Endothelial cell of umbilical vein (primary cell): ENCODE measurements around the gene CD1D. TPM values are rescaled to one million over a fixed set of nuclear protein-coding genes. Genes with fewer than 3 reads are reported as not detected.

Experiments used
- BruUV-seq: library from RNA; stranded (reverse); fragments of 400-500 nt; replicated peaks from 2 replicates; lab custom pipeline; 2021; lab: Mats Ljungman, UMichigan
- CTCF ChIA-PET: fragments of 300-600, 350-600 bp; sonication (Branson Sonifier 250); formaldehyde crosslinking; loops from one replicate; lab custom pipeline; 2021; ENCODE audit warnings: antibody characterized with exemption, inconsistent platforms; lab: Charles Lee
- POLR2A ChIA-PET: fragments of 300-600, 350-600 bp; sonication (Branson Sonifier 250); formaldehyde crosslinking; loops from one replicate; lab custom pipeline; 2021; ENCODE audit warnings: antibody characterized with exemption, inconsistent platforms; lab: Charles Lee
- DNase-seq: peaks from one replicate; pipeline ENCODE4 v3.0.0-alpha.2; 2011; ENCODE audit warnings: low read depth, low spot score
- FAIRE-seq: peaks from 2 replicates; lab custom pipeline; 2011; peaks lifted over from hg19 to GRCh38; lab: Jason Lieb, UNC
- H2AFZ ChIP-seq: 2 replicates; pipeline ENCODE4 v1.6.0; 2012; ENCODE audit warnings: low read depth, low read length, control low read depth, inconsistent platforms
- H3K27ac ChIP-seq: 2 replicates; pipeline ENCODE4 v1.5.1; 2011; ENCODE audit warnings: low read depth, mild to moderate bottlenecking, control low read depth, low read length, moderate library complexity; ENCODE audit not compliant: insufficient read depth
- H3K27me3 ChIP-seq, 2 experiments: 2 replicates each; pipeline versions ENCODE4 v1.6.0 to v1.6.1; 2011; ENCODE audit warnings: low read length in 2 of 2, mixed read lengths in 1 of 2; ENCODE audit not compliant: control insufficient read depth in 2 of 2, insufficient read depth in 2 of 2
- H3K36me3 ChIP-seq, 2 experiments: 2 replicates in 1 of 2; 3 replicates in 1 of 2; pipeline ENCODE4 v1.5.1; 2011; ENCODE audit warnings: low read length in 2 of 2, mild to moderate bottlenecking in 1 of 2, moderate library complexity in 1 of 2; ENCODE audit not compliant: control insufficient read depth in 2 of 2, insufficient read depth in 2 of 2; ENCODE audit errors: extremely low read depth in 1 of 2
- H3K4me1 ChIP-seq: 3 replicates; pipeline ENCODE4 v1.5.1; 2011; ENCODE audit warnings: mild to moderate bottlenecking, low read length; ENCODE audit not compliant: control insufficient read depth, insufficient read depth; ENCODE audit errors: extremely low read depth
- H3K4me2 ChIP-seq: 2 replicates; pipeline ENCODE4 v1.6.1; 2011; ENCODE audit warnings: low read length, control low read depth, mixed read lengths; ENCODE audit not compliant: insufficient read depth
- H3K4me3 ChIP-seq, 3 experiments: fragments of 200-600 bp in 1 of 3; sonication (generic), shearing (Covaris generic) in 1 of 3; replicated peaks in 1 of 3; 2 replicates each; pipeline ENCODE4 v1.5.1; 2011 to 2016; ENCODE audit warnings: control low read depth in 3 of 3, low read length in 3 of 3, mild to moderate bottlenecking in 2 of 3, inconsistent platforms in 1 of 3, low read depth in 1 of 3, moderate library complexity in 1 of 3; ENCODE audit not compliant: insufficient read depth in 1 of 3
- H3K79me2 ChIP-seq: 2 replicates; pipeline ENCODE4 v1.6.0; 2012; ENCODE audit warnings: low read length, inconsistent platforms; ENCODE audit not compliant: control insufficient read depth, insufficient read depth
- H3K9ac ChIP-seq: replicated peaks from 2 replicates; pipeline ENCODE3; 2011; ENCODE audit warnings: low read length, control low read depth; ENCODE audit not compliant: insufficient read depth; ENCODE audit errors: extremely low read depth
- H3K9me1 ChIP-seq: replicated peaks from 3 replicates; pipeline ENCODE4 v1.6.0; 2011; ENCODE audit warnings: mild to moderate bottlenecking, low read length; ENCODE audit not compliant: control insufficient read depth, insufficient read depth; ENCODE audit errors: extremely low read depth
- H3K9me3 ChIP-seq: replicated peaks from 2 replicates; pipeline ENCODE4 v1.5.1; 2012; ENCODE audit warnings: low read length, inconsistent platforms; ENCODE audit not compliant: control insufficient read depth, insufficient read depth
- H4K20me1 ChIP-seq: replicated peaks from 2 replicates; pipeline ENCODE3; 2011; ENCODE audit warnings: mild to moderate bottlenecking, low read length; ENCODE audit not compliant: control insufficient read depth, insufficient read depth; ENCODE audit errors: extremely low read depth
- EZH2 ChIP-seq: IDR thresholded peaks from 2 replicates; pipeline ENCODE4 v1.6.1; 2012; ENCODE audit warnings: borderline replicate concordance, low read depth, mild to moderate bottlenecking, moderate library complexity, low read length, inconsistent platforms; ENCODE audit not compliant: severe bottlenecking
- FOS ChIP-seq: IDR thresholded peaks from 2 replicates; pipeline ENCODE4 v1.6.1; 2011; ENCODE audit warnings: mild to moderate bottlenecking, low read length, moderate library complexity, borderline replicate concordance; ENCODE audit not compliant: insufficient read depth
- GATA2 ChIP-seq: IDR thresholded peaks from 2 replicates; pipeline ENCODE4 v1.7.0; 2011; ENCODE audit warnings: low read depth, mild to moderate bottlenecking, moderate library complexity, mixed read lengths, low read length; ENCODE audit not compliant: insufficient read length, insufficient read depth
- JUN ChIP-seq: IDR thresholded peaks from 2 replicates; pipeline ENCODE4 v1.6.1; 2011; ENCODE audit warnings: borderline replicate concordance, low read depth; ENCODE audit not compliant: insufficient read length, insufficient read depth
- MYC ChIP-seq: IDR thresholded peaks from one replicate; pipeline ENCODE4 v1.6.1; 2011; ENCODE audit warnings: mild to moderate bottlenecking, low read depth, low read length
- POLR2A ChIP-seq: IDR thresholded peaks from 2 replicates; pipeline ENCODE4 v1.6.1; 2012; ENCODE audit warnings: low read depth, mild to moderate bottlenecking, control low read depth, low read length
- dilution Hi-C: fragments of 300-500 bp; cut with MboI; formaldehyde crosslinking; loops from one replicate; pipeline ENCODE4 v1.15.0; 2019; ENCODE audit warnings: low sequenced_read_pairs; ENCODE audit not compliant: extremely low pct_ligation_motif_present
- intact Hi-C: fragments of 100-400 bp; cut with micrococcal nuclease; formaldehyde crosslinking; loops from one replicate; pipeline ENCODE4 v1.10.0; 2022
- polyA plus RNA-seq, 4 experiments: library from polyadenylated mRNA; depleted of rRNA in 3 of 4; stranded (reverse) in 3 of 4; unstranded in 1 of 4; fragments of >200 nt; gene quantifications; 2 replicates each; pipeline versions ENCODE4 v1.2.1 to v1.2.3, GENCODE V29; 2011 to 2012; ENCODE audit warnings: missing spikeins in 1 of 4
- total RNA-seq: library from RNA; stranded (reverse); gene quantifications from 2 replicates; pipeline ENCODE4 v1.2.3, GENCODE V29; 2021
- TF ChIP-seq, protein P1 (sequence below), 2 donors: IDR thresholded peaks; 1 replicate in 1 of 2; 2 replicates in 1 of 2; pipeline ENCODE4 v1.5.1; 2011; ENCODE audit warnings: low read length in 2 of 2, mild to moderate bottlenecking in 2 of 2, moderate library complexity in 2 of 2, control low read depth in 1 of 2, inconsistent platforms in 1 of 2, low read depth in 1 of 2; ENCODE audit not compliant: insufficient read depth in 1 of 2; ENCODE audit errors: extremely low read depth in 1 of 2
- TF ChIP-seq, protein P2 (sequence below): IDR thresholded peaks from 2 replicates; pipeline ENCODE4 v1.6.1; 2011; ENCODE audit not compliant: insufficient read depth, insufficient read length

The CD1D gene
- total and polyA plus RNA-seq, 2 donors (not counting 3 experiments of a cell fraction or from before 2014, with no cell fraction given): not detected

DNA sequence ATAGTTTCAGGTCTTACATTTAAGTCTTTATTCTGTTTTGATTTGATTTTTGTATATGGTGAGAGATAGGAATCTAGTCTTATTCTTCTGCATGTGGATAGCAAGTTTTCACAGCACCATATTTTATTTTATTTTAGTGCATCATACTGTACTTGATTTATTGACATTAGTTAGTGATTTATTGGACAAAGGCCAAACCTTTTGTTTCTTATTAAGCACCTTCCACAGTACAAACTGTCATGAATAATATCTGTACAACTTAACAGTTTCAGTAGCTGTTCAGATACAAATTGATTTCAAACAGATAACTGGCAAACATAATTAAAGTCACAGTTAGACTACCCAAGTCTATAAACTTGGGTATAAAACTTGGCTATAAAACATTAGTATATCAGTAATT is 15.8 kb downstream of the CD1D start:
- no peaks in the 10 kb centered on the region for H3K9me3 ChIP-seq
- H3K4me1 ChIP-seq: no peaks in the 10 kb centered on the region
- CTCF ChIA-PET: no interaction called here
- POLR2A ChIA-PET: no interaction called here
- H3K27me3 ChIP-seq: peaks cover 2 to 11% of the 10 kb centered on the region in 2 experiments
- H2AFZ ChIP-seq: no peak overlapping the region
- H3K9me1 ChIP-seq: no peaks in the 10 kb centered on the region
- no peaks in the 10 kb centered on the region for H3K79me2 ChIP-seq
- dilution Hi-C loops: no loop called here
- FAIRE-seq (no peak), DNase-seq (no peak)
- TF ChIP-seq MYC: no peak
- TF ChIP-seq, protein P1, sequence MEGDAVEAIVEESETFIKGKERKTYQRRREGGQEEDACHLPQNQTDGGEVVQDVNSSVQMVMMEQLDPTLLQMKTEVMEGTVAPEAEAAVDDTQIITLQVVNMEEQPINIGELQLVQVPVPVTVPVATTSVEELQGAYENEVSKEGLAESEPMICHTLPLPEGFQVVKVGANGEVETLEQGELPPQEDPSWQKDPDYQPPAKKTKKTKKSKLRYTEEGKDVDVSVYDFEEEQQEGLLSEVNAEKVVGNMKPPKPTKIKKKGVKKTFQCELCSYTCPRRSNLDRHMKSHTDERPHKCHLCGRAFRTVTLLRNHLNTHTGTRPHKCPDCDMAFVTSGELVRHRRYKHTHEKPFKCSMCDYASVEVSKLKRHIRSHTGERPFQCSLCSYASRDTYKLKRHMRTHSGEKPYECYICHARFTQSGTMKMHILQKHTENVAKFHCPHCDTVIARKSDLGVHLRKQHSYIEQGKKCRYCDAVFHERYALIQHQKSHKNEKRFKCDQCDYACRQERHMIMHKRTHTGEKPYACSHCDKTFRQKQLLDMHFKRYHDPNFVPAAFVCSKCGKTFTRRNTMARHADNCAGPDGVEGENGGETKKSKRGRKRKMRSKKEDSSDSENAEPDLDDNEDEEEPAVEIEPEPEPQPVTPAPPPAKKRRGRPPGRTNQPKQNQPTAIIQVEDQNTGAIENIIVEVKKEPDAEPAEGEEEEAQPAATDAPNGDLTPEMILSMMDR (IDR thresholded peaks at IDR 0.05; ENCODE audit: extremely low read depth in 1 of 2, insufficient read depth in 1 of 2, low read depth in 1 of 2, low read length in 2 of 2): no peak
- no peak for TF ChIP-seq FOS
- no peak for TF ChIP-seq POLR2A
- TF ChIP-seq GATA2: no peak
- TF ChIP-seq, protein P2, sequence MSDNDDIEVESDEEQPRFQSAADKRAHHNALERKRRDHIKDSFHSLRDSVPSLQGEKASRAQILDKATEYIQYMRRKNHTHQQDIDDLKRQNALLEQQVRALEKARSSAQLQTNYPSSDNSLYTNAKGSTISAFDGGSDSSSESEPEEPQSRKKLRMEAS: no peak
- TF ChIP-seq JUN: no peak
- TF ChIP-seq EZH2: no peak
- H3K4me3 ChIP-seq: no peak overlapping the region
- H3K4me2 ChIP-seq: no peak overlapping the region
- intact Hi-C loops: no loop called here
- H3K27ac ChIP-seq: no peak overlapping the region
- H3K9ac ChIP-seq: no peak overlapping the region
- no peaks in the 10 kb centered on the region for H3K36me3 ChIP-seq
- no TSS peak for BruUV-seq
- H4K20me1 ChIP-seq: no peaks in the 10 kb centered on the region
